ENCODE data around the gene HTR1E. TPM values are rescaled to one million over a fixed set of nuclear protein-coding genes. Genes with fewer than 3 reads are reported as not detected.

The HTR1E gene
- total RNA-seq, 3 donors from 2014 or later, result not detected

- Histone ChIP-seq H3K4me1 (ENCODE audit: low read depth) (no peaks in the 10 kb centered on the region), H3K36me3 (ENCODE audit: low read depth) (no peaks in the 10 kb centered on the region), H3K9me3 (no peaks in the 10 kb centered on the region), H3K4me3 (no peak overlapping the region)
- ATAC-seq, result no peak
- TF ChIP-seq CTCF (IDR thresholded peaks at IDR 0.05), result no peak
- intact Hi-C loops (cut with DNase I, micrococcal nuclease), result no loop called here
- no peak for DNase-seq
Observed at GRCh38 chr6:86943819-86944407, 6.6 kb downstream of the HTR1E start.

GRCh38 chr6:86949771-86950170 is 12.4 kb downstream of the HTR1E start:
- DNase-seq, result no peak

GRCh38 chr6:86952991-86953390 is 15.7 kb downstream of the HTR1E start:
- Histone ChIP-seq H3K9me3 (no peaks in the 10 kb centered on the region), H3K36me3 (ENCODE audit: low read depth) (no peaks in the 10 kb centered on the region), H3K4me3 (no peak overlapping the region), H3K4me1 (ENCODE audit: low read depth) (no peaks in the 10 kb centered on the region)
- DNase-seq (no peak), ATAC-seq (no peak)
- no peak for TF ChIP-seq CTCF (IDR thresholded peaks at IDR 0.05)
- intact Hi-C loops (cut with DNase I, micrococcal nuclease), result no loop called here

More at GRCh38 chr6:86949771-86950170, 12.4 kb downstream of the HTR1E start:
- ATAC-seq, result no peak
- no peaks in the 10 kb centered on the region for H3K36me3 ChIP-seq (ENCODE audit: low read depth)
- intact Hi-C loops (cut with DNase I, micrococcal nuclease), result no loop called here
- H3K9me3 ChIP-seq, result no peaks in the 10 kb centered on the region
- no peaks in the 10 kb centered on the region for H3K4me1 ChIP-seq (ENCODE audit: low read depth)
- H3K4me3 ChIP-seq, result no peak overlapping the region
- no peak for TF ChIP-seq CTCF (IDR thresholded peaks at IDR 0.05)

GRCh38 chr6:86959656-86960055 is 22.3 kb downstream of the HTR1E start:
- H3K4me1 ChIP-seq (ENCODE audit: low read depth), result no peaks in the 10 kb centered on the region
- TF ChIP-seq CTCF (IDR thresholded peaks at IDR 0.05), result no peak
- DNase-seq, result no peak
- no peaks in the 10 kb centered on the region for H3K9me3 ChIP-seq
- intact Hi-C loops (cut with DNase I, micrococcal nuclease), result no loop called here
- no peaks in the 10 kb centered on the region for H3K36me3 ChIP-seq (ENCODE audit: low read depth)
- no peak overlapping the region for H3K4me3 ChIP-seq
- ATAC-seq, result no peak

GRCh38 chr6:86961455-86962200 is 24.3 kb downstream of the HTR1E start:
- H3K9me3 ChIP-seq, result no peaks in the 10 kb centered on the region
- DNase-seq, result no peak
- H3K36me3 ChIP-seq (ENCODE audit: low read depth), result no peaks in the 10 kb centered on the region
- H3K4me1 ChIP-seq (ENCODE audit: low read depth), result no peaks in the 10 kb centered on the region
- no peak for TF ChIP-seq CTCF (IDR thresholded peaks at IDR 0.05)
- ATAC-seq, result no peak
- H3K4me3 ChIP-seq, result no peak overlapping the region
- intact Hi-C loops (cut with DNase I, micrococcal nuclease), result no loop called here

Measured in mucosa of descending colon (tissue), 3 donors.